OCI-LY7 (cell line): ENCODE measurements around the gene NOL8. TPM values are rescaled to one million over a fixed set of nuclear protein-coding genes. Genes with fewer than 3 reads are reported as not detected.

ENCODE experiments used
- BruUV-seq: library from RNA; stranded (reverse); fragments of 400-500 nt; replicated peaks from 2 replicates; lab custom pipeline; 2021; lab: Mats Ljungman, UMichigan
- CTCF ChIA-PET: fragments of 300-600 bp; sonication (Branson Sonifier 250); formaldehyde crosslinking; loops from one replicate; lab custom pipeline; 2022; ENCODE audit warnings: antibody characterized with exemption; ENCODE audit not compliant: unreplicated experiment; lab: Charles Lee
- POLR2A ChIA-PET: fragments of 300-600 bp; sonication (Branson Sonifier 250); formaldehyde crosslinking; loops from one replicate; lab custom pipeline; 2022; ENCODE audit warnings: antibody characterized with exemption; lab: Charles Lee
- DNase-seq: peaks from one replicate; pipeline ENCODE4 v3.0.0-alpha.2; 2015; ENCODE audit warnings: low spot score
- H2AFZ ChIP-seq: fragments of 200-600 bp; sonication (generic), shearing (Covaris generic); 2 replicates; pipeline ENCODE4 v1.6.1; 2014; ENCODE audit warnings: mild to moderate bottlenecking, antibody characterized with exemption, low read length, moderate library complexity
- H3K27ac ChIP-seq: fragments of 200-600 bp; sonication (generic); 2 replicates; pipeline ENCODE4 v1.5.1; 2014; ENCODE audit warnings: mixed run types, low read depth, mild to moderate bottlenecking, moderate library complexity, low read length, inconsistent platforms; ENCODE audit not compliant: poor library complexity, severe bottlenecking
- H3K36me3 ChIP-seq: fragments of 200-600 bp; sonication (generic); 2 replicates; pipeline ENCODE4 v1.6.1; 2014; ENCODE audit warnings: mild to moderate bottlenecking, antibody characterized with exemption, low read length, moderate library complexity, mixed read lengths; ENCODE audit not compliant: insufficient read depth
- H3K4me1 ChIP-seq: fragments of 200-600 bp; sonication (generic); 2 replicates; pipeline ENCODE4 v1.5.1; 2014; ENCODE audit warnings: mild to moderate bottlenecking, low read length; ENCODE audit not compliant: insufficient read depth, poor library complexity, severe bottlenecking
- H3K4me2 ChIP-seq: fragments of 200-600 bp; sonication (generic); 2 replicates; pipeline ENCODE4 v1.6.1; 2014; ENCODE audit warnings: mild to moderate bottlenecking, low read length
- H3K4me3 ChIP-seq: fragments of 200-600 bp; sonication (generic); 2 replicates; pipeline ENCODE4 v1.5.1; 2014; ENCODE audit warnings: mild to moderate bottlenecking, low read depth, low read length; ENCODE audit not compliant: poor library complexity, severe bottlenecking
- H3K79me2 ChIP-seq: fragments of 200-600 bp; sonication (generic); 2 replicates; pipeline ENCODE4 v1.6.1; 2016; ENCODE audit warnings: low read depth, mild to moderate bottlenecking, low read length, moderate library complexity, mixed read lengths; ENCODE audit not compliant: insufficient read depth
- H3K9me2 ChIP-seq: fragments of 200-600 bp; sonication (generic); 2 replicates; pipeline ENCODE4 v1.6.1; 2016; ENCODE audit warnings: mild to moderate bottlenecking, low read length, mixed read lengths; ENCODE audit not compliant: insufficient read depth
- H3K9me3 ChIP-seq: fragments of 200-600 bp; sonication (generic); 2 replicates; pipeline ENCODE4 v1.6.1; 2014; ENCODE audit warnings: mild to moderate bottlenecking, mixed run types, low read length, mixed read lengths
- H4K20me1 ChIP-seq: fragments of 200-600 bp; sonication (generic); 2 replicates; pipeline ENCODE4 v1.6.1; 2014; ENCODE audit warnings: mild to moderate bottlenecking, antibody characterized with exemption, low read length, moderate library complexity, mixed read lengths; ENCODE audit not compliant: insufficient read depth
- EZH2phosphoT487 ChIP-seq: fragments of 200-600 bp; sonication (generic); IDR thresholded peaks from 2 replicates; pipeline ENCODE4 v1.6.1; 2018; ENCODE audit warnings: low read depth, borderline replicate concordance, mild to moderate bottlenecking, mixed run types, antibody characterized with exemption, low read length, moderate library complexity, mixed read lengths
- intact Hi-C: fragments of 100-400 bp; cut with micrococcal nuclease; formaldehyde crosslinking; loops from one replicate; pipeline ENCODE4 v1.10.0; 2022; ENCODE audit not compliant: unreplicated experiment
- total RNA-seq, 2 experiments: library from RNA; depleted of rRNA in 1 of 2; stranded (reverse); fragments of >200 nt in 1 of 2; shearing (Covaris generic) in 1 of 2; gene quantifications; 2 replicates each; pipeline ENCODE4 v1.2.3, GENCODE V29; 2014 to 2022
- TF ChIP-seq, protein P1 (sequence below): fragments of 200-600 bp; sonication (generic); conservative IDR thresholded peaks from 2 replicates; pipeline ENCODE4 v1.5.1; 2014; ENCODE audit warnings: mild to moderate bottlenecking, antibody characterized with exemption, low read length, moderate library complexity, mixed read lengths

Gene NOL8
- total RNA-seq, 2 experiments from 2014 or later, result 29.3 to 63.6 TPM

DNA sequence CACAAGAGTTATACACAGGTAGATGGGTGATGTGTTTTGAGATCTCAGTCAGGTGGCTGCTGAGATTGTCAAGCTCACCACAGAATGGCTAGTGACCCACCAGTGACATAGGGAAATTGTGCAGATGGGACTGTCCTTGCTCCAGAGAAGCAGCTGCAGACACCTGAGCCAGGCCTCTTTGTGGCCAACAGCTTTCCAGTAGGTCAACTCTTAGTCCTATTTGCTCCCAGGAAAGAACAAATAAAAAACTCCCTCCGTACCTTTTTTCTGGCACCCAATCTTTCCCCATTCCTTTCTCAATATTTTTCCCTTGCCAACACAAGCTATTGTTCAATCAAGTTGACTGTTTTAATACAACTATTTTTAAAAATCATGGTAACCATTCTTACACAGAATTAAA, 45.8 kb downstream of the NOL8 start:
- BruUV-seq, result no TSS peak
- ChIA-PET POLR2A (interaction anchor here (1.7 to 2.5 kb wide), 3 partner anchors 11 to 28 kb away, joined by 3 to 12 read pairs (median 9); no protein-coding TSS in a partner anchor), CTCF (no interaction called here)
- Histone ChIP-seq H2AFZ (no peak overlapping the region), H3K4me3 (no peak overlapping the region), H4K20me1 (peaks cover 20% of the 10 kb centered on the region; the same call in 1 of the 2 replicates), H3K4me1 (peaks cover 15% of the 10 kb centered on the region), H3K79me2 (peaks cover 25% of the 10 kb centered on the region; the same call in 1 of the 2 replicates), H3K27ac (no peak overlapping the region), H3K9me3 (no peaks in the 10 kb centered on the region), H3K36me3 (peaks cover 96% of the 10 kb centered on the region), H3K4me2 (no peak overlapping the region), H3K9me2 (no peaks in the 10 kb centered on the region)
- no peak for DNase-seq
- intact Hi-C loops, result loop anchor here (5.0 kb wide), 1 partner anchor 37 kb away; no protein-coding TSS in a partner anchor
- TF ChIP-seq, protein P1, sequence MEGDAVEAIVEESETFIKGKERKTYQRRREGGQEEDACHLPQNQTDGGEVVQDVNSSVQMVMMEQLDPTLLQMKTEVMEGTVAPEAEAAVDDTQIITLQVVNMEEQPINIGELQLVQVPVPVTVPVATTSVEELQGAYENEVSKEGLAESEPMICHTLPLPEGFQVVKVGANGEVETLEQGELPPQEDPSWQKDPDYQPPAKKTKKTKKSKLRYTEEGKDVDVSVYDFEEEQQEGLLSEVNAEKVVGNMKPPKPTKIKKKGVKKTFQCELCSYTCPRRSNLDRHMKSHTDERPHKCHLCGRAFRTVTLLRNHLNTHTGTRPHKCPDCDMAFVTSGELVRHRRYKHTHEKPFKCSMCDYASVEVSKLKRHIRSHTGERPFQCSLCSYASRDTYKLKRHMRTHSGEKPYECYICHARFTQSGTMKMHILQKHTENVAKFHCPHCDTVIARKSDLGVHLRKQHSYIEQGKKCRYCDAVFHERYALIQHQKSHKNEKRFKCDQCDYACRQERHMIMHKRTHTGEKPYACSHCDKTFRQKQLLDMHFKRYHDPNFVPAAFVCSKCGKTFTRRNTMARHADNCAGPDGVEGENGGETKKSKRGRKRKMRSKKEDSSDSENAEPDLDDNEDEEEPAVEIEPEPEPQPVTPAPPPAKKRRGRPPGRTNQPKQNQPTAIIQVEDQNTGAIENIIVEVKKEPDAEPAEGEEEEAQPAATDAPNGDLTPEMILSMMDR, result no peak
- TF ChIP-seq EZH2phosphoT487, result no peak

DNA sequence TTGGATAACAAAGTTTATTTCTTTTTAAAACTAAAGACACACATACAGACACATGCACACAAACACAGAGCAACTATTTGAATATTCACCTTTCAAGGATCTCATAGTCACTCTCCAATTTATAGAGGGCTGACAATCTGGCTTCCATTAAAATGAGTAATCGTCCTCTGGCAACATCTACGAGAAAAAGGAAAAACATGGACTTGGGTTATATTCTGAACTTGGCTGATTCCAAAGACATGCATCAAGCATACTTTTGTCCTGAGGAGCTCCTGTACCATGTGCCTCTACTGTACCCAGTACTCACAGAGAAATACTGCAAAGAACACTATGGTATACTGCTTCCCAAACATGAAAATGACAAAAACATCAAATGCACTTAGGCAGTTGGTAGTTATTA, 47.0 kb downstream of the NOL8 start:
- H3K27ac ChIP-seq, result no peak overlapping the region
- peaks cover 98% of the 10 kb centered on the region for H3K36me3 ChIP-seq
- H3K4me2 ChIP-seq, result no peak overlapping the region
- peaks cover 22% of the 10 kb centered on the region; the same call in 1 of the 2 replicates for H4K20me1 ChIP-seq
- ChIA-PET POLR2A (interaction anchor here (0.7 to 2.5 kb wide), 6 partner anchors 10 to 43 kb away, joined by 3 to 12 read pairs (median 4); no protein-coding TSS in a partner anchor), CTCF (no interaction called here)
- H3K9me2 ChIP-seq, result no peaks in the 10 kb centered on the region
- peaks cover 13% of the 10 kb centered on the region; the same call in 1 of the 2 replicates for H3K79me2 ChIP-seq
- TF ChIP-seq, protein P1, result no peak
- TF ChIP-seq EZH2phosphoT487, result no peak
- no peaks in the 10 kb centered on the region for H3K9me3 ChIP-seq
- H3K4me3 ChIP-seq, result no peak overlapping the region
- DNase-seq, result no peak
- BruUV-seq, result no TSS peak
- peaks cover 15% of the 10 kb centered on the region for H3K4me1 ChIP-seq
- intact Hi-C loops, result loop anchor here (5.0 kb wide), 1 partner anchor 36 kb away; no protein-coding TSS in a partner anchor
- H2AFZ ChIP-seq, result no peak overlapping the region

DNA sequence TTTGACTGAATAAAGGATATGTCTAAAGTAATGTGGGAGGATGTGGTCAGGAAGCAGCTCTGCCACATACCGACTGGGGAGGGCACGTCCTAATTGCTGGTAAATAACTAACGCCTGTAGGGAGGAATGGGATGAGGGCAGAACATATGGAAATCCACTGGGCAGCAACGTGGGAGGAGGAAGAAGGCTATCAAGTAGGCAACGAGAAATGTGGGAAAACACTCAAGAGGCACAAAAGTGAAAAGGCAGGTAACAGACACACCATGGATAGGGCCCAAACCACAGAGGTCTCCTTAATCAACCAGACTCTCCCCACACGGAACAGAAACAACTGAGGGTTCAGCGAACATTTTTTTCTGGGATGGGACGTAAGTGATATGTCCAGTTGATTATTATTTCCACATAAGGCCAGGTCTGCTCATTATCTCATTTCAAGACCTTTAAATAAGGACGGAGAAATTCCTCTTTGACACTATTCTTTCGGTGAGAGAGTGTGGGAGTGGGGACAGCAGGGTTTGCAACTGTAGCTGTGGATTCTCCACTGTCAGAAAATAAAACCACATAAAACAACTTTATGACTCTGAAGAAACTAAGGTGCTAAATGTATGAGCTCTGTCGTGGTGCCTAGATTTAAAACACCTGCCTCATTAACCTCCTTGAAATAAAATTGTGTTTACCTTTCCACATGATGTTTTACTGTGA, 48.7 kb downstream of the NOL8 start:
- Histone ChIP-seq H3K27ac (no peak overlapping the region), H3K9me3 (no peaks in the 10 kb centered on the region), H3K4me2 (no peak overlapping the region), H3K4me3 (no peak overlapping the region), H2AFZ (no peak overlapping the region), H3K79me2 (peaks cover 4% of the 10 kb centered on the region; the same call in 1 of the 2 replicates), H4K20me1 (peaks cover 17% of the 10 kb centered on the region; the same call in 1 of the 2 replicates), H3K36me3 (peaks cover 98% of the 10 kb centered on the region), H3K4me1 (peaks cover 15% of the 10 kb centered on the region), H3K9me2 (no peaks in the 10 kb centered on the region)
- intact Hi-C loops, result loop anchor here (5.0 kb wide), 1 partner anchor 34 kb away; no protein-coding TSS in a partner anchor
- ChIA-PET CTCF (no interaction called here), POLR2A (interaction anchor here (1.0 to 1.3 kb wide), 2 partner anchors 11 kb away, joined by 3 to 4 read pairs; no protein-coding TSS in a partner anchor)
- no peak for DNase-seq
- TF ChIP-seq EZH2phosphoT487, result no peak
- TF ChIP-seq, protein P1, result no peak
- no TSS peak for BruUV-seq
